ENCODE results near the gene AQP2. TPM values are rescaled to one million over a fixed set of nuclear protein-coding genes. Genes with fewer than 3 reads are reported as not detected.

Gene AQP2
- polyA plus RNA-seq, 1 of the 3 experiments (the other 2 are of a cell fraction): not detected

GRCh38 chr12:49912345-49913255 is 37.9 kb upstream of the AQP2 start:
- Histone ChIP-seq H3K79me2 (ENCODE audit: insufficient read depth) (no peaks in the 10 kb centered on the region), H3K9me3 (no peaks in the 10 kb centered on the region), H2AFZ (ENCODE audit: low read depth) (no peak overlapping the region), H3K9ac (no peak overlapping the region), H3K9me2 (no peaks in the 10 kb centered on the region), H3K4me1 (ENCODE audit: control insufficient read depth in 1 of 2, insufficient read depth in 2 of 2, low read depth in 1 of 2, low read length in 1 of 2) (peaks cover 0 to 7% of the 10 kb centered on the region in 2 experiments; a peak in 1 of 4 replicates), H3K4me3 (ENCODE audit: low read depth in 2 of 2, low read length in 1 of 2) (no peak overlapping the region), H3K36me3 (replicated peaks in 1 of 2; ENCODE audit: control insufficient read depth in 1 of 2, insufficient read depth in 2 of 2, low read length in 1 of 2) (no peaks in the 10 kb centered on the region), H3K4me2 (no peak overlapping the region), H3F3A (replicated peaks; ENCODE audit: insufficient read depth) (no peaks in the 10 kb centered on the region), H3K27ac (ENCODE audit: low read depth in 2 of 2, low read length in 1 of 2) (no peak overlapping the region), H3K27me3 (ENCODE audit: insufficient read depth) (no peaks in the 10 kb centered on the region), H4K20me1 (ENCODE audit: insufficient read depth) (no peaks in the 10 kb centered on the region)
- ChIA-PET POLR2A (no interaction called here), CTCF (interaction anchor here (0.6 to 1.8 kb wide), 6 partner anchors 33 to 602 kb away, joined by 3 to 7 read pairs (median 3); no protein-coding TSS in a partner anchor)
- TF ChIP-seq TEAD4 (IDR thresholded peaks at IDR 0.05; ENCODE audit: borderline replicate concordance, insufficient read depth) (no peak), EP300 (IDR thresholded peaks at IDR 0.05; ENCODE audit: borderline replicate concordance in 1 of 2, low read depth in 1 of 2, low read length in 1 of 2) (no peak), TCF12 (IDR thresholded peaks at IDR 0.05) (no peak), NRF1 (IDR thresholded peaks at IDR 0.05; ENCODE audit: low read depth, low read length) (no peak), FOXJ3 (CRISPR knock-in tag; IDR thresholded peaks at IDR 0.05) (no peak)
- WGBS (ENCODE audit: low lambda C conversion rate): 86% methylated on average over 11 of the region's 16 CpGs
- DNase-seq: no peak

- CTCF ChIA-PET: interaction anchor here (0.6 to 1.7 kb wide), 7 partner anchors 10 to 417 kb away, joined by 3 to 6 read pairs (median 5); no protein-coding TSS in a partner anchor
- WGBS (ENCODE audit: low lambda C conversion rate): 80% methylated on average over 8 of the region's 8 CpGs
These were observed 34.2 kb upstream of the AQP2 start for GRCh38 chr12:49916129-49916919.

More at GRCh38 chr12:49916129-49916919, 34.2 kb upstream of the AQP2 start:
- Histone ChIP-seq H3K4me3 (ENCODE audit: low read depth in 2 of 2, low read length in 1 of 2) (no peak overlapping the region), H3K9me2 (no peaks in the 10 kb centered on the region), H3F3A (replicated peaks; ENCODE audit: insufficient read depth) (no peaks in the 10 kb centered on the region), H3K4me2 (no peak overlapping the region), H3K27ac (ENCODE audit: low read depth in 2 of 2, low read length in 1 of 2) (no peak overlapping the region), H3K9me3 (no peaks in the 10 kb centered on the region), H3K9ac (no peak overlapping the region), H3K27me3 (ENCODE audit: insufficient read depth) (no peaks in the 10 kb centered on the region), H4K20me1 (ENCODE audit: insufficient read depth) (no peaks in the 10 kb centered on the region), H3K79me2 (ENCODE audit: insufficient read depth) (no peaks in the 10 kb centered on the region), H3K36me3 (replicated peaks in 1 of 2; ENCODE audit: control insufficient read depth in 1 of 2, insufficient read depth in 2 of 2, low read length in 1 of 2) (no peaks in the 10 kb centered on the region), H3K4me1 (ENCODE audit: control insufficient read depth in 1 of 2, insufficient read depth in 2 of 2, low read depth in 1 of 2, low read length in 1 of 2) (peaks cover 4 to 7% of the 10 kb centered on the region in 2 experiments; a peak in 1 of 4 replicates), H2AFZ (ENCODE audit: low read depth) (no peak overlapping the region)
- POLR2A ChIA-PET: no interaction called here
- no peak for DNase-seq
- no peak for TF ChIP-seq IRF3 (IDR thresholded peaks at IDR 0.05; ENCODE audit: low read depth, low read length)

Data from SK-N-SH (cell line).